ENCODE results near the gene CHERP.

GRCh38 chr19:16575861-16576689 is 33.8 kb upstream of the CHERP start:
- TF ChIP-seq EZH2 (IDR thresholded peaks at IDR 0.05; ENCODE audit: low read depth) (no peak), CTCF (conservative IDR thresholded peaks at IDR 0.05) (no peak)

All from PC-9 (cell line).